Measurements from ENCODE around the gene MAN1B1. TPM values are rescaled to one million over a fixed set of nuclear protein-coding genes. Genes with fewer than 3 reads are reported as not detected.

The MAN1B1 gene
- total RNA-seq, 4 donors from 2014 or later, result 26.1 to 30.2 (median 29.3) TPM

GRCh38 chr9:137070201-137070905 lies 16.4 kb upstream of the MAN1B1 start, which contains the start of gene SAPCD2:
Gene SAPCD2 (minus strand): TSS chr9:137070557. CDS start chr9:137070460, 97 bp downstream.
- H3K4me1 ChIP-seq, result peaks cover 0 to 26% (median 0%) of the 10 kb centered on the region in 3 donors
- TF ChIP-seq POLR2A (IDR thresholded peaks at IDR 0.05), result no peak
- TF ChIP-seq EP300 (IDR thresholded peaks at IDR 0.05), result no peak
- H3K4me3 ChIP-seq, result peak within 1 kb of the TSS; percentile 6 to 49
- WGBS, 2 donors (ENCODE audit: low coverage in 1 of 2), result 0% methylated on average over 7 of the region's 74 CpGs; no CpG with 5 or more reads in 1 of the 2 donors
- no peaks in the 10 kb centered on the region for H3K9me3 ChIP-seq
- peaks cover 27% of the 10 kb centered on the region for H3K27me3 ChIP-seq
- H3K36me3 ChIP-seq, result no peaks in the 10 kb centered on the region
- ATAC-seq, result peak; percentile 91
- peak within 1 kb of the TSS in 3 of 4 donors; percentile 8 to 70 (median 60) for H3K27ac ChIP-seq

GRCh38 chr9:137070906-137071275 lies 15.9 kb upstream of the MAN1B1 start:
- Histone ChIP-seq H3K9me3 (no peaks in the 10 kb centered on the region), H3K4me1 (peaks cover 0 to 26% (median 0%) of the 10 kb centered on the region in 3 donors), H3K4me3 (peak overlapping the region in 1 of 2 donors; percentile 49), H3K27me3 (peaks cover 25% of the 10 kb centered on the region), H3K27ac (peak overlapping the region in 2 of 4 donors; percentile 60 to 70), H3K36me3 (no peaks in the 10 kb centered on the region)
- TF ChIP-seq POLR2A (IDR thresholded peaks at IDR 0.05), result no peak
- TF ChIP-seq CTCF (IDR thresholded peaks at IDR 0.05), result peak in 1 of 4 experiments; percentile 19
- WGBS, 2 donors (ENCODE audit: low coverage in 1 of 2), result 21 to 27% methylated on average over 4 to 6 of the region's 6 CpGs
- peak; percentile 21 for ATAC-seq

- H3K27ac ChIP-seq, result peak overlapping the region in 3 of 4 donors; percentile 8 to 70 (median 60)
- no peaks in the 10 kb centered on the region for H3K9me3 ChIP-seq
- H3K4me3 ChIP-seq, result no peak overlapping the region
- no CpG with 5 or more reads among the region's 2 CpGs for WGBS, 2 donors (ENCODE audit: low coverage in 1 of 2)
- H3K27me3 ChIP-seq, result peaks cover 25% of the 10 kb centered on the region
- ATAC-seq, result no peak
- no peaks in the 10 kb centered on the region for H3K36me3 ChIP-seq
- H3K4me1 ChIP-seq, result peaks cover 0 to 26% (median 0%) of the 10 kb centered on the region in 3 donors
- TF ChIP-seq EP300 (IDR thresholded peaks at IDR 0.05) (no peak), CTCF (IDR thresholded peaks at IDR 0.05) (no peak), POLR2A (IDR thresholded peaks at IDR 0.05) (no peak), POLR2AphosphoS5 (IDR thresholded peaks at IDR 0.05) (no peak)
Measured at GRCh38 chr9:137071282-137071681, 15.5 kb upstream of the MAN1B1 start.

- 80 to 90% methylated on average over 1 to 8 of the region's 8 CpGs for WGBS, 2 donors (ENCODE audit: low coverage in 1 of 2)
- H3K27ac ChIP-seq, result no peak overlapping the region
- peaks cover 25% of the 10 kb centered on the region for H3K27me3 ChIP-seq
- no peak for ATAC-seq
- peaks cover 0 to 7% of the 10 kb centered on the region in 2 donors for H3K36me3 ChIP-seq
- no peaks in the 10 kb centered on the region for H3K9me3 ChIP-seq
- H3K4me3 ChIP-seq, result no peak overlapping the region
- TF ChIP-seq EP300 (IDR thresholded peaks at IDR 0.05), result no peak
- no peak for TF ChIP-seq POLR2AphosphoS5 (IDR thresholded peaks at IDR 0.05)
- TF ChIP-seq CTCF (IDR thresholded peaks at IDR 0.05), result no peak
- no peak for TF ChIP-seq POLR2A (IDR thresholded peaks at IDR 0.05)
- H3K4me1 ChIP-seq, result peaks cover 0 to 51% (median 13%) of the 10 kb centered on the region in 3 donors
Measured at GRCh38 chr9:137073992-137074399, 12.8 kb upstream of the MAN1B1 start.

- Histone ChIP-seq H3K36me3 (peaks cover 0 to 14% of the 10 kb centered on the region in 2 donors), H3K4me3 (no peak overlapping the region), H3K4me1 (peaks cover 0 to 52% (median 19%) of the 10 kb centered on the region in 3 donors), H3K9me3 (no peaks in the 10 kb centered on the region), H3K27me3 (peaks cover 25% of the 10 kb centered on the region), H3K27ac (no peak overlapping the region)
- ATAC-seq, result no peak
- TF ChIP-seq POLR2A (IDR thresholded peaks at IDR 0.05), result no peak
- TF ChIP-seq CTCF (IDR thresholded peaks at IDR 0.05), result no peak
- 77 to 90% methylated on average over 4 to 6 of the region's 12 CpGs for WGBS, 2 donors (ENCODE audit: low coverage in 1 of 2)
Measured at GRCh38 chr9:137074657-137075274, 12.0 kb upstream of the MAN1B1 start.
